ENCODE data around the gene PICALM. TPM values are rescaled to one million over a fixed set of nuclear protein-coding genes. Genes with fewer than 3 reads are reported as not detected.

Gene PICALM
- total RNA-seq, 1 experiment from 2014 or later, result 321 TPM

DNA sequence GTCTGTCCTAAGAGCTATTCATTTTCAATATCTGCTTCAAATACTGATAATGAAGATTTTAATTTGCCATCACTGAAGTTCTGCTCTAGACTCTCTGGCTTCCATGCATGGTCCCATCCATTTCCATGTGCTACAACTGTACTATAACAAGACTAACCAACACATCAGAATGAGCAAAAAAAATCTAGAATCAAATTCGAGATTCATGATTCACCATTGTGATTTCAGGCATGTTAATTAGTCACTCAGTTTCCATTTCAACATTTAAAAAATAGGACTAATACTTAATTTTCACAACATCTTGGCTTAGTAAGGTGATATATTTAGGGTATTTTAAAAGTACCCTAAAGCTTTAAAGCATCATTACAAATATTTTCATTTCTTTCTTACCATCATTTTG, 22.8 kb downstream of the PICALM start:
- Histone ChIP-seq H3K4me1 (peaks cover 53% of the 10 kb centered on the region), H3K36me3 (ENCODE audit: control insufficient read depth, insufficient read depth, low read length) (no peaks in the 10 kb centered on the region), H3K27me3 (replicated peaks; ENCODE audit: control insufficient read depth, insufficient read depth, low read length) (no peaks in the 10 kb centered on the region), H3K4me3 (ENCODE audit: low read depth, low read length) (no peak overlapping the region), H3K9me3 (no peaks in the 10 kb centered on the region)
- Mint-ChIP-seq H3K27me3 (ENCODE audit: insufficient read depth, unreplicated experiment) (no peaks in the 10 kb centered on the region), H3K27ac (ENCODE audit: unreplicated experiment) (no peak overlapping the region), H3K36me3 (ENCODE audit: insufficient read depth, unreplicated experiment) (peaks cover 1% of the 10 kb centered on the region), H3K4me1 (ENCODE audit: low read depth, unreplicated experiment) (peaks cover 45% of the 10 kb centered on the region), H3K4me3 (ENCODE audit: unreplicated experiment) (no peak overlapping the region), H3K9me3 (ENCODE audit: unreplicated experiment) (no peaks in the 10 kb centered on the region)
- CTCF ChIA-PET, result no interaction called here
- no TSS peak for BruUV-seq (replicated peaks)
- POLR2A ChIA-PET, result no interaction called here
- no peak for DNase-seq
- TF ChIP-seq CTCF (IDR thresholded peaks at IDR 0.05; ENCODE audit: insufficient read depth in 1 of 2, low read depth in 1 of 2, low read length in 1 of 2, severe bottlenecking in 1 of 2, unreplicated experiment in 1 of 2), result no peak
- intact Hi-C loops (cut with micrococcal nuclease; ENCODE audit: unreplicated experiment), result no loop called here

- Mint-ChIP-seq H3K36me3 (ENCODE audit: insufficient read depth, unreplicated experiment) (peaks cover 20% of the 10 kb centered on the region), H3K27me3 (ENCODE audit: insufficient read depth, unreplicated experiment) (no peaks in the 10 kb centered on the region), H3K27ac (ENCODE audit: unreplicated experiment) (no peak overlapping the region), H3K4me1 (ENCODE audit: low read depth, unreplicated experiment) (peaks cover 55% of the 10 kb centered on the region), H3K4me3 (ENCODE audit: unreplicated experiment) (no peak overlapping the region), H3K9me3 (ENCODE audit: unreplicated experiment) (no peaks in the 10 kb centered on the region)
- H3K27me3 ChIP-seq (replicated peaks; ENCODE audit: control insufficient read depth, insufficient read depth, low read length), result no peaks in the 10 kb centered on the region
- DNase-seq, result no peak
- BruUV-seq (replicated peaks), result no TSS peak
- ChIA-PET CTCF (interaction anchor here (0.5 to 1.7 kb wide), 7 partner anchors 9 to 191 kb away, joined by 3 to 15 read pairs (median 5); partner anchors contain the start of gene PICALM), POLR2A (no interaction called here)
- H3K4me3 ChIP-seq (ENCODE audit: low read depth, low read length), result no peak overlapping the region
- peaks cover 55% of the 10 kb centered on the region for H3K4me1 ChIP-seq
- H3K36me3 ChIP-seq (ENCODE audit: control insufficient read depth, insufficient read depth, low read length), result no peaks in the 10 kb centered on the region
- intact Hi-C loops (cut with micrococcal nuclease; ENCODE audit: unreplicated experiment), result loop anchor here (1.0 to 5.0 kb wide), 3 partner anchors 7 to 247 kb away; no protein-coding TSS in a partner anchor
- no peaks in the 10 kb centered on the region for H3K9me3 ChIP-seq
- no peak for TF ChIP-seq CTCF (IDR thresholded peaks at IDR 0.05; ENCODE audit: insufficient read depth in 1 of 2, low read depth in 1 of 2, low read length in 1 of 2, severe bottlenecking in 1 of 2, unreplicated experiment in 1 of 2)
Measured at GRCh38 chr11:86043765-86044503, 24.9 kb downstream of the PICALM start.

DNA sequence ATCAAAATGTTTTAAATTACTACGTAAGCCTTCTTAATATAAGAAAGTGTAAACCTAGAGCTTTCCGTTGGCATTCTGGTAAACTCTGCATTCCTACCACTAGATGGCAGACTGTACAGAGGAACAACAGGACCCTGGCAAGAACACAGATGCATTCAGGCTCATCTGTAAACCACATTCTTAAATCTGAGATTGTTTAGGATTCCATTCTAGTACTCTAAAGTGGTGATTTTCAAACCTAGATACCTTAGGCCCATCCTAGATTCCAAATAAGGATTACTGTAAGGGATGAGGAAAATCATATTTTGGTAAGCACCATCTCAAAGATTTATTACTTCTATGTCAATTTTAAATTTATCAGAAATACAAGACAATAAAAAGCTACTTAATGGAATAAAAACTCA, 26.9 kb downstream of the PICALM start:
- Histone ChIP-seq H3K9me3 (no peaks in the 10 kb centered on the region), H3K4me1 (peaks cover 50% of the 10 kb centered on the region), H3K27me3 (replicated peaks; ENCODE audit: control insufficient read depth, insufficient read depth, low read length) (no peaks in the 10 kb centered on the region), H3K4me3 (ENCODE audit: low read depth, low read length) (no peak overlapping the region), H3K36me3 (ENCODE audit: control insufficient read depth, insufficient read depth, low read length) (no peaks in the 10 kb centered on the region)
- peaks cover 51% of the 10 kb centered on the region for H3K4me1 Mint-ChIP-seq (ENCODE audit: low read depth, unreplicated experiment)
- no peak overlapping the region for H3K4me3 Mint-ChIP-seq (ENCODE audit: unreplicated experiment)
- no peak overlapping the region for H3K27ac Mint-ChIP-seq (ENCODE audit: unreplicated experiment)
- TF ChIP-seq CTCF (IDR thresholded peaks at IDR 0.05; ENCODE audit: insufficient read depth in 1 of 2, low read depth in 1 of 2, low read length in 1 of 2, severe bottlenecking in 1 of 2, unreplicated experiment in 1 of 2), result peak; percentile 97 to 99
- peak; percentile 86 to 91 for DNase-seq
- H3K9me3 Mint-ChIP-seq (ENCODE audit: unreplicated experiment), result no peaks in the 10 kb centered on the region
- CTCF ChIA-PET, result interaction anchor here (0.5 to 3.4 kb wide), 28 partner anchors 9 to 319 kb away, joined by 3 to 55 read pairs (median 4); partner anchors contain the start of gene PICALM
- H3K27me3 Mint-ChIP-seq (ENCODE audit: insufficient read depth, unreplicated experiment), result no peaks in the 10 kb centered on the region
- BruUV-seq (replicated peaks), result no TSS peak
- H3K36me3 Mint-ChIP-seq (ENCODE audit: insufficient read depth, unreplicated experiment), result peaks cover 36% of the 10 kb centered on the region
- intact Hi-C loops (cut with micrococcal nuclease; ENCODE audit: unreplicated experiment), result loop anchor here (1.0 to 5.0 kb wide), 8 partner anchors 25 to 249 kb away; partner anchors contain the start of gene CCDC83
- POLR2A ChIA-PET, result interaction anchor here (1.0 kb wide), 1 partner anchor 10 kb away, joined by 6 read pairs; no protein-coding TSS in a partner anchor

All from Caco-2 (cell line).